ENCODE data around the gene UMOD. TPM values are rescaled to one million over a fixed set of nuclear protein-coding genes. Genes with fewer than 3 reads are reported as not detected.

Gene UMOD
- total RNA-seq, 1 donor from 2014 or later = not detected

DNA sequence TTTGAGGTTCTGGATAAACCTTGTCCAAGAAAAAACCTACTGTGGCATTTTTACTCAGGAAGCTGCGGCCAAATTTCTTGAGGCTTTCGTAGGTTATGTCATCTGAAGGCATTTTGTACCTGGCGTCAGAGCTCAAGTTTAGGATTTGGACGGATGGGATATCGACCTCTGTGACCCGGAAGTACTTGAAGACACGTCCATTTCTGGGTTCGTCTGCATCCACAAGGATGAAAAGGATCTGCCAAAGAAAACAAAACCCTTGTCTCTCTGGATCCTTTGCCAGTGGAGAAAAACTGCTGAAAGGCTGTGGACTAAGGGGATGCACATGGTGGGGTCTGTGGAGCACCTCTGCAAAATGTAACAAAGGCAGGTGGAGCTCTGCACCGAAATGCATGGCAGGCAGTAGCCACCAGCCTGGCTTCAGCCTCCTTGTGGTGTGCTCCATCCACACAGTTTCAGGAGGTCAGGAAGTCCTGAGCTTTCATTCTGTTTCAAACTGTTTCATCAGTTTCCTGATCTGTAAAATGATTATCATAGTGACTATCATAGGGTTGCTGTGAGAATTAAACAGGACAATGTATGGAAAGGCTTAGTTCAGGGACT, 17.0 kb upstream of the UMOD start:
- intact Hi-C loops (cut with DNase I) = no loop called here
- DNase-seq (ENCODE audit: low spot score) = no peak

DNA sequence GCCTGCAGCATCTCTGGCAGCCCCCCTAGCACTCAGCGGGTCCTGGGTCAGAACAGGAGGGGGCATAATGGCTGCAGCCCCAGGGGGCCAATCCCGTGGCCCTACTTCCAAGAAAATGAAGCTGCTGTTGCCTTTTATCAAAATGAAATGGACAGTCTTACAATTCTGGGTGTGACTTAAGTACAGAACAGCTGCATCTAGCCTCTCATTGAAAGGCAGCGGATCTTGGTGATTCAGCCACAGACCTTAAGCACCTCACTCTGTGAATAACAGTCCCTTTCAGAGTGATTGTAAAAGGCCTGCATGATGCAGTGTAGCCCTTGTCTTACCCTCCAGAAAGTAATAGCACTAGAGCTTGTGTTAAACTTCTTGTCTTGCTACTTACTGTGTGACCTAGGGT, 11.5 kb upstream of the UMOD start:
- intact Hi-C loops (cut with DNase I) = no loop called here
- DNase-seq (ENCODE audit: low spot score) = no peak

DNA sequence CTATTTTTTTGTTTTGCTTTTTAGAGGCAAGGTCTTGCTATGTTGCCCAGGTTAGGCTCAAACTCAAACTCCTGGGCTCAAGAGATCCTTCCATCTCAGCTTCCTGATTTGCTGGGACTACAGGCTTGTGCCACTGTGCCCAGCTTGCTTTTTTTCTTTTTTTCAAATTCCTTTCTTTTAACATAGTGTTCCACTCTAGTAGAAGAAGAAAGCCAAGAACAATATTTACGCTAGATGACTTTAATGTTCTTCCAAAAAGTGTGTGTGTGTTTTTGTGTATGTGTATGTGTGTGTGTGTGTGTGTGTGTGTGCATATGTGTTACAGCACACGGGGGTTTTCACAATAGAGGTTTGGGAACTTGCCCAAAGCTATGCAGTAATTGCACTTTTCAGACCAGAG, 10.7 kb upstream of the UMOD start:
- no peak for DNase-seq (ENCODE audit: low spot score)
- intact Hi-C loops (cut with DNase I) = no loop called here

DNA sequence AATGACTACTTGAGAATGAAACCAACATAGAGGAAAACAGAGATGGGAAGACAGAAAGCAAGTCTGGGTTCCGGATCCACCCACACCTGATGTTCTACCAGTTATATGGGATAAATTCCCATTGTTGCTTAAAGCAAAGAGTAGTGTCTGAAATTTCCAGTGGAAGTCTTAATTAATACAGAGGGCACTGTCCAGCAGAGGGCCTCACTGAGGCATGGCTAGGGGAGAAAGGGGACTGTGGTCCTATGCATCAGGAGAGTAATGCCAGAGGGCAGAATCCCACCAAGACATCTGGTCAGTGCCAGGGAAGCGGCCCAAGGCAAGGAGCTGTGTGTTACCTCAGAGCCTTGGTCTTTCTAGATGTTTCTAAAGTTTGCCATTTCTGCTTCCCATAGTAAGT, 7.5 kb upstream of the UMOD start:
- intact Hi-C loops (cut with DNase I) = no loop called here
- DNase-seq (ENCODE audit: low spot score) = no peak

DNA sequence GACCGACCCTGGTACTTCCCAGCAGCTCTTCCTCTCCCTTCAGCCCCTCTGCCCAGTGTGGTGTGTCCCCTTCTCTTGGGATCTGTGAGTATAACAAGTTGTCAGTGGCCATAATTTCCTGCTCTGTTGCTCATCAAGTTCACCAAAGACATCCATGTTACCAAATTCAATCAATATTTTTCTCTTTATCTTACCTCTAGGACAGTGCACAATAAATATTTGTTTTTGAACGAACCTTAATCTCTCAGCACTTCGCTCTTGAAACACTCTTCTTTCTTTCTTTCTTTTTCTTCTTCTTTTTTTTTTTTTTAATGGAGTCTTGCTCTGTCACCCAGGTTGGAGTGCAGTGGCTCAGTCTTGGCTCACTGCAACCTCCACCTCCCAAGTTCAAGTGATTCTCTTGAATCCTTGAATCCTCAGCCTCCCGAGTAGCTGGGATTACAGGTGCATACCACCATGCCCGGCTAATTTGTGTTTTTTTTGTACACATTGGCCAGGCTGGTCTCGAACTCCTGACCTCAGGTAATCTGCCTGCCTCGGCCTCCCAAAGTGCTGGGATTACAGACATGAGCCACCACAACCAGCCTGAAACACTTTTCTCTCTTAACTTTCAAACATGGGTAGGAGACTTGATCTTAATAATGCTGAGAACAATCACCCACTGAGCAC, 2.7 kb upstream of the UMOD start:
- intact Hi-C loops (cut with DNase I) = no loop called here
- DNase-seq (ENCODE audit: low spot score) = no peak

DNA sequence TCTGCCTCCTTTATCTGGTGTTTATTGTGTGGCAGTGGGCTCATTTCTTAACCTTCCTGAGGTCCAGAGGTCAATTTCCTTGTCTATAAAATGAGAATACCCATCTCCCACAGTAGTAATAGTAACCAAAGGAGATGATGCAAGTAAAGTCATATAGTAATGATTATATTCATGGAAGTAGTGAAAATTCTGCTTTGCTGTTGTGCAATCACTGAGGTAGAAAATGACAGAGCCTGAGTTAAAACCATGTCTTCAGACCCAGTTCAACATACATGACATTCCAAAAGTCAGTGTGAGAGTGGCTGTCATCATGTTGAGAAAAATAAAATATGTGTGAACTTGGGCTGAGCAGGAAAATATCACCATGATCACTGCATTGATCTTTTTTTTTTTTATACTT, 864 bp upstream of the UMOD start:
- intact Hi-C loops (cut with DNase I) = no loop called here
- no peak for DNase-seq (ENCODE audit: low spot score)

DNA sequence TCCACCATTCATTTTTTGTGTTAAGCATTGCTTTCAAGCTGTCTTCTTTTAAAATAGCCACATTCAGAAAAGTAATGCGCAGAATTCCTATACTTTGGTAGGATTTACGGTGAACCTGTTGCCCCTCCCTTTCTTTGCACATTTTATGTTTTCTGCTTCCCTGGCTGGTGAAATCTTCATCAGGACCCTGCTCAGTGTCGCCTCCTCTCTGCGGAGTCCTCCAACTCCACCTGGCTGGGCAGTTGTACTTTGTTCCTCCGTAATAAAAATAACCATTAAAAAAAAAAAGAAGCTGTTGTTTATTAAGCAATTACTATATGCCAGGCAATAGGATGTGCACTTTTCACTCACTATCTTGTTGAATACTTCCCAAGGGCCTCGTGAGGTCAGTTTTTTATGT, 2.9 kb downstream of the UMOD start:
- intact Hi-C loops (cut with DNase I) = no loop called here
- DNase-seq (ENCODE audit: low spot score) = no peak

DNA sequence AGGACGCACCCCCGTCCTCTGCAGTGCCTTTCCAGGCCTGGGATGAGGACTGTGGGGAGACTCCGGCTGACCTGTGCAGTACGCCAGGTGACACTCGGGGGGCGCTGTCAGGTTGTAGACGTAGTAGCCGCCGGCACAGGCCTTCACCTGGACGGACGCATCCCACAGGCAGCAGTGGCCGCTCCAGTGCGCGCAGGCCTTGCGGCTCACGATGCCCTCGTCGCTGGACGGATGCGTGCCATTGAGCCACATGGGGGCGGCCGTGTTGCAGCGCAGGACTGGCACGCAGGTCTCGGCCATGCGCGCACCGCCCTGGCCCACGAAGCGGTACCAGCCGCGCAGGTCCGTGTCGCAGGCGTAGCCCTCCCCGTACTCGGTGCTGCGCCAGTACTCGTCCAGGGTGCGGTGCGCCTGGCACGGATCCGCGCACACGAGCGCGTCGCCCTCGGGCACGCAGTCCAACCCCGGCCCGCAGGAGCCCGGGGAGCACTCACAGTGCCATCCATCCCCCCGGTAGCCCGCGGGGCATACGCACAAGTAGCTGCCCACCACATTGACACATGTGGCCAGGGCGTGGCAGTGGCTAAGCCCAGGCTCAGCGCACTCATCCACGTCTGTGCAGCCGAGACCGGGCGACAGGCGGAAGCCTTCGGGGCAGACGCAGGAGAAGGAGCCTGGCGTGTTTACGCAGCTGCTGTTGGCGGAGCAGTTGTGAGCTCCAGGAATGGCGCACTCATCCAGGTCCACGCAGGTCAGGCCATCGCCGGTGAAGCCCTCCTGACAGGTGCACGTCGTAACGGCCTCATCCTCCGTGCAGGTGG, 3.9 kb downstream of the UMOD start:
- DNase-seq (ENCODE audit: low spot score) = no peak
- intact Hi-C loops (cut with DNase I) = no loop called here

DNA sequence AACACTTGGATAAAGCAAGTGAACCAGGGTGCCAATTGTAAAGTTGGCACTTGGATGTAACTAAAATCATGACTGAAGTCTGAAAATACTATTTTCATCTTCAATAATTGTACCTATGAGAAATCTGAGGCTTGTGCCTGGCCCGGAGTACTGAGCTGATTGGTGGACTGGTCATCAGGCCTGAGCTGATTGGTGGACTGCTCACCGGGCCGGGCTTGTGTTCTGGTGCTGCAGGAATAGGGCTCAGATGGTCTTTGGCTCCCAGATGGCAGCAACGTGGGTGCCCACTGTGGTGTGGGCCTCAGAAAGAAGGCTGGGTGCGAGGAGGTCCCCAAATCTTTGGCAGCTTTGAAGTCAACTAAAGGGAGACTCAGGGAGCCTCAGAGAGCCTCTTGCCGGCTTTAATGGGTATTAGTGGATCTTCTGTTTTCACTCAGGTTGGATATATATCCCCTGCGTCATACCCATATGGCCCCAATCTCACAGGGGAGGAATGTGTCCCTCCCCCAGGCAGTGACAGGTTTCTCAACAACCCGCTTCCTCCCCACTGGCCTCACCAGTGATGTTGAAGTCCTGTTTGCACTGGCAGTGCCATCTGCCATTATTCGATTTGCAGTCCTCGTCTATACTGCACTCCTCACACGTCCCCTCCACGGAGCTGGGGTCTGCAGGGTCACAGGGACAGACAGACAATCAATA, 4.7 kb downstream of the UMOD start:
- intact Hi-C loops (cut with DNase I) = no loop called here
- no peak for DNase-seq (ENCODE audit: low spot score)

DNA sequence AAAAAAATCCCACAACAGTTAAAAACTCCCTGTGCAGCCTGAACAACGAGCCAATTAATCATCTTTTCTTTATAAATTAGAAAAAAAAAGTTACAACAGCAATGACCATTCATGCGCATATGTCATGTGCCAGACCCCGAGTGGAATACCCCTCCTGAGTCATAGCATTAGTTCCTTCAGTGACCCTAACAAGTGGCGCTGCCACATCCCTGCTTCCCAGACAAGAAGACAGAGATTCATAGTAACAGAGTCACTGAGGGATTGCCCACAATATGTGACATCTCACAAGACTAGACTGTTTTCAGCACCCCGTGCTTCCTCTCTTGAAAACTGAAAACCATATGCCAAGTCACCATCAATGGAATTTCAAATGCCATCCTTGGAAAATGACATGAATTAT, 7.9 kb downstream of the UMOD start:
- intact Hi-C loops (cut with DNase I) = no loop called here
- no peak for DNase-seq (ENCODE audit: low spot score)

DNA sequence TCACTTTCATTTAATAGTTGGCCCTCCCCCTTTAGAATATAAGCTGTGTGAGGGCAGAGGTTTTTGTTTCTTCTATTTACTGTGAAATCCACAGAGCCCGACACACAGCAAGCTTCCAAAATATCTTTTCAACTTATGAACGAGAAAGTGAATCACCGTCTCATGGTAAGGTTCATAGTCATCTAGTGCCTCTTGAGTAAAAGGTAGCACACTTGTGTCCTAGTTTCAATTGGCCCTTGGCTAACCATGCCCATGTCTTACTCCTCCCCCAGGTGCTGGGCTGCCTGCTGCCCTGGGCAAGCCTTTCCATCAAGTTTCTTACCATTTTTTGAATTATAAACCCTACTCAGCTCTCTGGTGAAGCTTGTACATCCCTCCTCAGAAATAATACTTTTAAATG, 12.8 kb downstream of the UMOD start:
- intact Hi-C loops (cut with DNase I) = no loop called here
- no peak for DNase-seq (ENCODE audit: low spot score)

DNA sequence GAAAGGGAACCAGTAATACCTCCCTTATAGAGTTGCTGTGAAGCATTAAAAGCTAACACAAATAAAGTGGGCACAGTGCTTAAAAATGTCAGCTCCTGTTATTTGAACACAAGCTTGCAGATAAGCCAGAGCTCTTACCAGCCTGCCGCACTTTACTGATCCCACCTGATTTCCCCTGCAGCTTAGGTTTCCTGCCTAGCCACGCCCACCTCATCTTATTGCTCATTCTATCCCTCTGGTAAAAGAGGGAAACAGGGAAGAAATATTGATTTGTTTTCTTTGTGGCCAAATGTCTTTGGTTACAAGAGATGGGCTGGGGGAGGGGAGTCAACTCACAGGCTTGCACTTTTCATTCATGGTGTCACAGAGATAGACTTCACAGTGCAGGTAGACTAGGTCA, 15.6 kb downstream of the UMOD start:
- DNase-seq (ENCODE audit: low spot score) = no peak
- intact Hi-C loops (cut with DNase I) = no loop called here

DNA sequence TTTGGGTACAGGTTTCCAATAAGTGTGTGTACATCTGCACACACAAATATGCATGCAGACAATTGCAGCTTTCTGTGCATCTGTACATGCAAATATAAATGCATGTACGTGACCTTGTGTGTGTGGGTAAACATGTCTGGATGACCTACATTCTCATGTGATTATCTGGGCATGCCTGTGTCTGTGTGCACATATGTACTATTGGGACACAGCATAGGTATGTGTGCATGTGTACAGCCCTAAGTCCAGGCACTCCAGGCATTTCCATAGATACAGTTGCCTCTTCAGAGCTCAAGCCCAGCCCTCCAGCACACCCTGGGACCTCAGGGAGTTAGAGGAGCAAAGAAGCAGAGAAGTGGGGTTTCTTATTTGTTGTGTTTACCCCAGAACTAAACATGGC, 18.1 kb downstream of the UMOD start:
- intact Hi-C loops (cut with DNase I) = no loop called here
- no peak for DNase-seq (ENCODE audit: low spot score)

DNA sequence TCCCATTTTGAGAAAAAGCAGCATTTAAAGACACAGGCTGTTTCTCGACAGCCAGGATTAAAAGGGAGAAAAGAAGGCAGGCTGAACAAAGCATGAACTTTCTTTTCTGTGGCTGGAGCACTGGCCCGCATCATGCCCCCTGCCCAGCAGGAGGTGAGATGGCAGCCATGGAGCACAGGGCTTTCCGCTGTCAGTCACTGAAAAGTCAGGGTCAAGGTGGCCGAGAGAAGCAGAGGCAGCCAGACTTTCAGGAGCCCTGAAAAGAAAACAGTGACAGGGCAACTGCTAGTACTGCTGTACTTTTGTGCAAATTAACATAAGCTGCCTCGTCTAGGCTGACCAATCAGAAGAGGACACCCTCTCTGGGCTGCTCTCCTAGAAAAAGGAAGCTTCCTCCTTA, 19.4 kb downstream of the UMOD start:
- no peak for DNase-seq (ENCODE audit: low spot score)
- intact Hi-C loops (cut with DNase I) = no loop called here

DNA sequence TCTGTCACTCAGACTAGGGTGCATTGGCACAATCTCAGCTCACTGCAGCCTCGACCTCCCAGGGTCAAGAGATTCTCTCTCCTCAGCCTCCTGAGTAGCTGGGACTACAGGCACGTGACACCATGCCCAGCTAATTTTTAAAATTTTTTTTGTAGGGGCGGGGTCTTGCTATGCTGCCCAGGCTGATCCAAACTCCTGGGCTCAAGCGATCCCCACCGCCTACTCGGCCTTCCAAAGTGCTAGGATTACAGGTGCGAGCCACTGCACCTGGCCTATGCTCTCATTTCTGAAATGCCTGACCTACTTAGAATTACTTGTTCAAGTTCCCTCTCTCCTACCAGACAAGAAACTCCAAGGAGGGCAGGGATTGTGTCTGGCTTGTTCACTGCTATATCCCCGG, 20.1 kb downstream of the UMOD start:
- intact Hi-C loops (cut with DNase I) = no loop called here
- DNase-seq (ENCODE audit: low spot score) = no peak

DNA sequence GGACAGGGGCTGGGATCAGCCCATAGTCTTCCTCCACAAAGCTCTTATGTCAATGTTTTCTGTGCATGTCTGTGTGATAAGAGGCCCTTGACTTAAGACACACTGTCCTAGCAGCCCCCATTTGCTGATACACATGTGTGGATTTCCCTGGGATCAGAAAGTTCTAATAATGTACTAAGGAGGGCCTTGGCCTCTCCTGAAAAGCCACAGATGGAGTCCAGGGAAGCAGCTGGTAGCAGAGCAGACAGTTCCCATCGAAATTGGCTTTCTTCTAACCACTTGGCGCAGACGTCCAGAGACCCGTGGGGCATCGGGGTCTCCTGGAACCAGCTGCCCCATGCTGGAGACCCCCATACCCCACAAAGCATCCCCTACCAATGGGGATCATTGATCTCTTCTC, 20.9 kb downstream of the UMOD start:
- DNase-seq (ENCODE audit: low spot score) = no peak
- intact Hi-C loops (cut with DNase I) = no loop called here

DNA sequence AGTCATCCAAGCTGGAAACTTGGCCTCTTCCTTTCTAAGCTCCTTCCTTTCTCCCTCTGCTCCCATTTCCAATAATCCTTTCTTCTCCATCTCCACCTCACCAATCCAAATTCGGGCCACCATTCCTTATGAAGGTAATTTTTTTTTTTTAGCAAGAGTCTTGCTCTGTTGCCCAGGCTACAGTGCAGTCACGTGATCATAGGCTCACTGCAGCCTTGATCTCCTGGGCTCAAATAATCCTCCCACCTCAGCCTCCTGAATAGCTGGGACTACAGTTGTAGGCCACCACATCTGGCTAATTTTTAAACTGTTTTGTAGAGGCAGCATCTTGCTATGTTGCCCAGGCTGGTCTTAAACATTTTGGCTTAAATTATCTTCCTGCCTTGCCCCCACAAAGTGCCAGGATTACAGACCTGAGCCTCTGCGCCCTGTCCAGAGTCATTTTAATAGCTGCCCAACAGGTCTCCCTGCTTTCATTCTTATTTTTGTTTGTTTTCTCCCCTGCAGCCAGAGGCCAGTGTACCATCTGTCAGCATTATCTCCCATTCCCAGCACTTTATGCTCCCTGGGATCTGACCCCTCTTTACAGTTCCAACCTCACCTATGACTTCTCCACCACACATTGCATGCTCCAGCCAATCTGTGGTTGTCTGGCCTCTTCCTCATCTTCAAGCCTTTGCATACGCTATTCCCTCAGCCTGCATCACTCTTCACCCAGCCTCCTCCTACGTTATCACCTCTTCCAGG, 22.9 kb downstream of the UMOD start:
- intact Hi-C loops (cut with DNase I) = no loop called here
- DNase-seq (ENCODE audit: low spot score) = no peak

DNA sequence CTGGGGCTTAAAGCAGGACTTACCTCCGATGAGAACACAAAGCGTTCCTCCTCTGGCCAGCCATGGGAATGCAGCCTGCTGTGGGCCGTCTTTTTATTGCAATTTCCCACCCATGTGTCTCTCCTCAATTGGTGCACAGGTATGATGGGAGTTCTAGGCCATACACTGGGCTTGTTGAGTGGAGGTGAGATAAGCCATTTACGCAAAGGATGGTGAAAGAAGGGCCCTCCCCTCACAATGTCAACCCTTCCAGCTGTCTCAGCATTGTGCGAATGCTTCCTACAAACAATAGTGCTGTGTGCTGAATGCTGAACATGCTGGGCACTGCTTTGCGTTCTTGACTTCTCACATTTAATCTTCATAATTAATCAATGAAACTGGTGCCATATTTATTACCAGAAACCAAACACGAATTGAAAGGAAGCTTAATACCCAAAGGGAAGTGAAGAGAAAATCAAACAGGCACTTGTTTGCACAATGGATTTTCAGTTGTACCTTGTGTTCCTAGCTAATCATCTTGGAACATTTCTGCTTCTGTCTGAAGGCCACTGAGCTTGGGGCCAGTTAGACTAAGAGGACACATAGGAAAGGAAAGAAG, 25.0 kb downstream of the UMOD start, which contains the start of gene GP2:
Gene GP2, minus strand, starts transcription at position 70 of the 598 bp plus-strand sequence. CDS start 1,082 bp downstream, outside the sequence.
- no peak for DNase-seq (ENCODE audit: low spot score)
- intact Hi-C loops (cut with DNase I) = no loop called here

DNA sequence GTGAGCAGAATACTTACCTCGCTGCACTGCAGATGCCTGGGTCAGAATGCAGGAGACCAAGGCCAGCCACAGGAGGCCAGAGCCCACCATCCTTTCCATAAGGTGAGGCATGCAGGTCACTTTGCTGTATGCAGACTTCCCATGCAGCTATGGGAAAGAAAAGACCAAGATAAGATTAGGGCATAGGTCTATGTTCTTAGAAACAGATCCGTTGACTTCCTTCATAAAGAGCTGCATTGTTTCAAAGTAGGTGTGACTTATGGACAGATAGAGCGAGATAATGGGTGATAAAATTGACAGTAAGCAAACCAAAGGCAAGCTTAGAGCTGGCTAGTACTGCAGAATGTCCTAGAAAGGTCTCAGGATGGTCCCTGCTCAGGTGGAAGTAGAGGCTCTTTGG, 26.2 kb downstream of the UMOD start:
- intact Hi-C loops (cut with DNase I) = no loop called here
- no peak for DNase-seq (ENCODE audit: low spot score)

Data from cardiac septum (tissue), 1 donor.